ENCODE data around the gene XXYLT1. TPM values are rescaled to one million over a fixed set of nuclear protein-coding genes. Genes with fewer than 3 reads are reported as not detected.

XXYLT1 gene
- total RNA-seq, 1 donor from 2014 or later = 7.6 TPM

GRCh38 chr3:195061756-195062655, 209.0 kb downstream of the XXYLT1 start:
- intact Hi-C loops (cut with micrococcal nuclease) = no loop called here
- DNase-seq = no peak
- no peaks in the 10 kb centered on the region for H3K9me3 Mint-ChIP-seq
- ChIA-PET CTCF (no interaction called here), POLR2A (no interaction called here)
- H3K27ac Mint-ChIP-seq = no peak overlapping the region
- no peaks in the 10 kb centered on the region for H3K36me3 Mint-ChIP-seq (ENCODE audit: low read depth)
- ATAC-seq (ENCODE audit: low read depth) = no peak
- no peak for TF ChIP-seq CTCF (IDR thresholded peaks at IDR 0.05)
- no peaks in the 10 kb centered on the region for H3K27me3 Mint-ChIP-seq
- no peak overlapping the region for H3K4me3 Mint-ChIP-seq
- H3K4me1 Mint-ChIP-seq = peaks cover 22% of the 10 kb centered on the region

- Mint-ChIP-seq H3K4me3 (no peak overlapping the region), H3K27me3 (peaks cover 2% of the 10 kb centered on the region), H3K27ac (no peak overlapping the region), H3K36me3 (ENCODE audit: low read depth) (no peaks in the 10 kb centered on the region), H3K9me3 (no peaks in the 10 kb centered on the region), H3K4me1 (peaks cover 22% of the 10 kb centered on the region)
- ATAC-seq (ENCODE audit: low read depth) = no peak
- no peak for DNase-seq
- ChIA-PET CTCF (no interaction called here), POLR2A (no interaction called here)
- TF ChIP-seq CTCF (IDR thresholded peaks at IDR 0.05) = no peak
- intact Hi-C loops (cut with micrococcal nuclease) = no loop called here
Observed at GRCh38 chr3:195060531-195061291, 210.2 kb downstream of the XXYLT1 start.

GRCh38 chr3:195060217-195060481, 210.8 kb downstream of the XXYLT1 start:
- POLR2A ChIA-PET = no interaction called here
- peaks cover 19% of the 10 kb centered on the region for H3K4me1 Mint-ChIP-seq
- no peak overlapping the region for H3K27ac Mint-ChIP-seq
- no peak for TF ChIP-seq CTCF (IDR thresholded peaks at IDR 0.05)
- H3K27me3 Mint-ChIP-seq = peaks cover 2% of the 10 kb centered on the region
- intact Hi-C loops (cut with micrococcal nuclease) = no loop called here
- ATAC-seq (ENCODE audit: low read depth) (no peak), DNase-seq (no peak)
- CTCF ChIA-PET = no interaction called here
- no peak overlapping the region for H3K4me3 Mint-ChIP-seq
- no peaks in the 10 kb centered on the region for H3K36me3 Mint-ChIP-seq (ENCODE audit: low read depth)
- H3K9me3 Mint-ChIP-seq = no peaks in the 10 kb centered on the region

- Mint-ChIP-seq H3K9me3 (no peaks in the 10 kb centered on the region), H3K36me3 (ENCODE audit: low read depth) (no peaks in the 10 kb centered on the region), H3K4me1 (peaks cover 14% of the 10 kb centered on the region), H3K27ac (no peak overlapping the region), H3K4me3 (no peak overlapping the region), H3K27me3 (peaks cover 2% of the 10 kb centered on the region)
- ChIA-PET CTCF (no interaction called here), POLR2A (interaction anchor here (0.6 kb wide), 1 partner anchor 308 kb away, joined by 6 read pairs; no protein-coding TSS in a partner anchor)
- DNase-seq (no peak), ATAC-seq (ENCODE audit: low read depth) (no peak)
- intact Hi-C loops (cut with micrococcal nuclease) = no loop called here
- no peak for TF ChIP-seq CTCF (IDR thresholded peaks at IDR 0.05)
Observed at GRCh38 chr3:195059471-195060216, 211.3 kb downstream of the XXYLT1 start.

GRCh38 chr3:195059006-195059350, 212.0 kb downstream of the XXYLT1 start:
- H3K4me3 Mint-ChIP-seq = no peak overlapping the region
- ATAC-seq (ENCODE audit: low read depth) (no peak), DNase-seq (no peak)
- intact Hi-C loops (cut with micrococcal nuclease) = no loop called here
- no peaks in the 10 kb centered on the region for H3K36me3 Mint-ChIP-seq (ENCODE audit: low read depth)
- no peak overlapping the region for H3K27ac Mint-ChIP-seq
- peaks cover 8% of the 10 kb centered on the region for H3K4me1 Mint-ChIP-seq
- no peak for TF ChIP-seq CTCF (IDR thresholded peaks at IDR 0.05)
- H3K9me3 Mint-ChIP-seq = no peaks in the 10 kb centered on the region
- peaks cover 3% of the 10 kb centered on the region for H3K27me3 Mint-ChIP-seq
- CTCF ChIA-PET = no interaction called here
- POLR2A ChIA-PET = interaction anchor here (0.6 kb wide), 1 partner anchor 308 kb away, joined by 6 read pairs; no protein-coding TSS in a partner anchor

Data from activated B cell treated with CpG ODN at 0.5 μM for 24 hours (primary cell).